Osteoblast (primary cell): ENCODE measurements around the gene NBAS. TPM values are rescaled to one million over a fixed set of nuclear protein-coding genes. Genes with fewer than 3 reads are reported as not detected.
"Not testable (repeated sequence)": the region's sequence is repeated elsewhere in the genome, so short reads cannot be mapped to it uniquely, and the experiment has no call there.

Experiments used
- DNase-seq: peaks from one replicate; pipeline ENCODE4 v3.0.0; 2011; ENCODE audit warnings: low spot score, mixed read lengths; ENCODE audit not compliant: insufficient read length; ENCODE audit errors: missing footprints
- H2AFZ ChIP-seq: 2 replicates; pipeline ENCODE4 v1.6.0; 2011; ENCODE audit warnings: mild to moderate bottlenecking, low read length
- H3K27ac ChIP-seq: 2 replicates; pipeline ENCODE4 v1.5.1; 2011; ENCODE audit warnings: mild to moderate bottlenecking, low read depth, low read length, moderate library complexity
- H3K27me3 ChIP-seq: 2 replicates; pipeline ENCODE4 v1.6.0; 2012; ENCODE audit warnings: mild to moderate bottlenecking, control low read depth, inconsistent platforms, low read length, moderate library complexity; ENCODE audit not compliant: insufficient read depth
- H3K36me3 ChIP-seq: 2 replicates; pipeline ENCODE4 v1.5.1; 2011; ENCODE audit warnings: mild to moderate bottlenecking, low read length, control low read depth, moderate library complexity; ENCODE audit not compliant: insufficient read depth
- H3K4me1 ChIP-seq: 2 replicates; pipeline ENCODE4 v1.5.1; 2011; ENCODE audit warnings: mild to moderate bottlenecking, low read length, control low read depth, moderate library complexity; ENCODE audit not compliant: insufficient read depth
- H3K4me2 ChIP-seq: 2 replicates; pipeline ENCODE4 v1.6.0; 2011; ENCODE audit warnings: mild to moderate bottlenecking, low read length; ENCODE audit not compliant: insufficient read depth
- H3K4me3 ChIP-seq: fragments of 200-600 bp; sonication (generic); 3 replicates; pipeline ENCODE4 v1.5.1; 2012; ENCODE audit warnings: mild to moderate bottlenecking, low read length, inconsistent platforms; ENCODE audit not compliant: insufficient read depth
- H3K79me2 ChIP-seq: 2 replicates; pipeline ENCODE4 v1.6.0; 2012; ENCODE audit warnings: mild to moderate bottlenecking, low read length, control low read depth, inconsistent platforms; ENCODE audit not compliant: insufficient read depth
- H3K9me3 ChIP-seq: 2 replicates; pipeline ENCODE4 v1.5.1; 2011; ENCODE audit warnings: low read depth, low read length, control low read depth
- H4K20me1 ChIP-seq: 2 replicates; pipeline ENCODE4 v1.6.0; 2012; ENCODE audit warnings: mild to moderate bottlenecking, low read length, control low read depth; ENCODE audit not compliant: insufficient read depth
- total RNA-seq: library from RNA; depleted of rRNA; stranded (reverse); fragments of >200 nt; gene quantifications from 2 replicates; pipeline ENCODE4 v1.2.3, GENCODE V29; 2012
- TF ChIP-seq, protein P1 (sequence below): IDR thresholded peaks from 2 replicates; pipeline ENCODE4 v1.5.1; 2011; ENCODE audit warnings: mild to moderate bottlenecking, low read depth, low read length, moderate library complexity; ENCODE audit errors: extremely low read depth

Gene NBAS
- total RNA-seq, 1 donor, result 98.1 TPM

DNA sequence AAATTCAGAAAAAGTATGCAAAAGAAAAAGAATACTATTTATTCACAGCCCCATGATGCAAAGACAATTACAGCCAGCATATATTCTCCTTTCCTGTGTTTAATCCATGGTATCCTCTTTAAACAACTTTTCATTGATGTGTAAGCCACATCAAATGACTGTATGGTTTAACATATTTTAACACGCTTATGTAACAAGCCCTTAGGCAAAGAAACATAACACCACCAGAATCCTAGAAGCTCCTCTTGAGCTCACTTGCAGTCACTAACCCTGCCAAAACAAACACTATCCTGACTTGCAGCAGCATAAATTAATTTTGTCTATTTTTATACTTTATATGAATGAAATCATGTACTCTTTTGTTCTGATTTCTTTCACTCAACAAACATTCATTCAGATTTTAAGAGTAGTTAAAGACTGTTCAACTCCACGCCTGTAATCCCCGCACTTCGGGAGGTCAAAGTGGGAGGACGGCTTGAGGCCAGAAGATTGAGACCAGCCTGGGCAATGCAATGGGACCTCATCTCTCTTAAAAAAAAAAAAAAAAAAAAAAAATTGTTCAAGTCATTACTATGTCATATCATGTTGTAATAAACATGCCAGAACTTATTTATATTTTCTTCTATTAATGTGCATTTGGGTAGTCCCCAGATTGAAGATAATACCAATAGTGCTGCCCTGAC lies 226.3 kb downstream of the NBAS start:
- Histone ChIP-seq H3K4me1 (peaks cover 5% of the 10 kb centered on the region), H3K9me3 (no peaks in the 10 kb centered on the region), H3K4me2 (no peak overlapping the region), H4K20me1 (no peaks in the 10 kb centered on the region), H2AFZ (no peak overlapping the region), H3K36me3 (peaks cover 4% of the 10 kb centered on the region), H3K27ac (no peak overlapping the region), H3K79me2 (no peaks in the 10 kb centered on the region), H3K4me3 (no peak overlapping the region), H3K27me3 (no peaks in the 10 kb centered on the region)
- TF ChIP-seq, protein P1, sequence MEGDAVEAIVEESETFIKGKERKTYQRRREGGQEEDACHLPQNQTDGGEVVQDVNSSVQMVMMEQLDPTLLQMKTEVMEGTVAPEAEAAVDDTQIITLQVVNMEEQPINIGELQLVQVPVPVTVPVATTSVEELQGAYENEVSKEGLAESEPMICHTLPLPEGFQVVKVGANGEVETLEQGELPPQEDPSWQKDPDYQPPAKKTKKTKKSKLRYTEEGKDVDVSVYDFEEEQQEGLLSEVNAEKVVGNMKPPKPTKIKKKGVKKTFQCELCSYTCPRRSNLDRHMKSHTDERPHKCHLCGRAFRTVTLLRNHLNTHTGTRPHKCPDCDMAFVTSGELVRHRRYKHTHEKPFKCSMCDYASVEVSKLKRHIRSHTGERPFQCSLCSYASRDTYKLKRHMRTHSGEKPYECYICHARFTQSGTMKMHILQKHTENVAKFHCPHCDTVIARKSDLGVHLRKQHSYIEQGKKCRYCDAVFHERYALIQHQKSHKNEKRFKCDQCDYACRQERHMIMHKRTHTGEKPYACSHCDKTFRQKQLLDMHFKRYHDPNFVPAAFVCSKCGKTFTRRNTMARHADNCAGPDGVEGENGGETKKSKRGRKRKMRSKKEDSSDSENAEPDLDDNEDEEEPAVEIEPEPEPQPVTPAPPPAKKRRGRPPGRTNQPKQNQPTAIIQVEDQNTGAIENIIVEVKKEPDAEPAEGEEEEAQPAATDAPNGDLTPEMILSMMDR, result no peak
- peak; percentile 13 for DNase-seq

DNA sequence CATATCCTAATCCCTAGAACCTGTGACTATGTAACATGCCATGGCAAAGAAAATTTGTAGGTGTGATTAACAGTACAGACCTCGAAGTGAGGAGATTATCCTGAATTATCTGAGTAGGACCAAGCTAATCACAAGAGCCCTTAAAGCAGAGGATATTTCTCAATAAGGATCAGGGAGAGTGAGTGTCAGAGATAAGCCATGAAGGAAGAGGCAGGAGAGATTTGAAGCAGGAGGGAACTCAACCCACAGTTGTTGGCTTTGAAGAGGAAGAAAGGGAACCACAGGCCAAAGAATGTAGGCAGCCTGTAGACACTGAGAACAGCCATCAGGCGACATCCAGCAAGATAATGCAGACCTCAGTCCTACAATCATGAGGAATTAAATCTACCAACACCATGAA lies 229.3 kb downstream of the NBAS start:
- H3K4me1 ChIP-seq, result peaks cover 5% of the 10 kb centered on the region
- H3K9me3 ChIP-seq, result no peaks in the 10 kb centered on the region
- DNase-seq, result no peak
- H3K4me3 ChIP-seq, result no peak overlapping the region
- H4K20me1 ChIP-seq, result no peaks in the 10 kb centered on the region
- H3K27ac ChIP-seq, result no peak overlapping the region
- H3K27me3 ChIP-seq, result no peaks in the 10 kb centered on the region
- H2AFZ ChIP-seq, result no peak overlapping the region
- H3K36me3 ChIP-seq, result peaks cover 14% of the 10 kb centered on the region
- TF ChIP-seq, protein P1, result no peak
- H3K4me2 ChIP-seq, result no peak overlapping the region
- H3K79me2 ChIP-seq, result no peaks in the 10 kb centered on the region

DNA sequence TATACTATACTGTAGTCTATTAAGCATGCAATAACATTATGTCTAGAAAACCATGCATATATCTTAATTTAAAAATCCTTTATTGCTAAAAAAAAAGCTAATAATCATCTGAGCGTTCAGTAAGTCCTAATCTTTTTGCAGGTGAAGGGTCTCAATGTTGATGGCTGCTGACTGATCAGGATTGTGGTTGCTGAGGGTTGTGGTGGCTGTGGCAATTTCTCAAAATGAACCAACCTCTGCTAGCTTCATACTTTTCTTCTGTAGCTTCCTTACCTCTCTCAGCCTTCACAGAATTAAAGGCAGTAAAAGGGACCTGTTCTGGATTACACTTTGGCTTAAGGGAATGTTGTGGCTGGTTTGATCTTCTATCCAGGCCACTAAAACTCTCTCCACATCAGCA lies 235.8 kb downstream of the NBAS start:
- Histone ChIP-seq H3K4me3 (no peak overlapping the region), H2AFZ (no peak overlapping the region), H3K27me3 (no peaks in the 10 kb centered on the region), H4K20me1 (no peaks in the 10 kb centered on the region), H3K36me3 (peaks cover 16% of the 10 kb centered on the region), H3K9me3 (no peaks in the 10 kb centered on the region), H3K4me2 (no peak overlapping the region), H3K27ac (no peak overlapping the region), H3K79me2 (no peaks in the 10 kb centered on the region), H3K4me1 (no peaks in the 10 kb centered on the region)
- no peak for DNase-seq
- TF ChIP-seq, protein P1, result no peak

DNA sequence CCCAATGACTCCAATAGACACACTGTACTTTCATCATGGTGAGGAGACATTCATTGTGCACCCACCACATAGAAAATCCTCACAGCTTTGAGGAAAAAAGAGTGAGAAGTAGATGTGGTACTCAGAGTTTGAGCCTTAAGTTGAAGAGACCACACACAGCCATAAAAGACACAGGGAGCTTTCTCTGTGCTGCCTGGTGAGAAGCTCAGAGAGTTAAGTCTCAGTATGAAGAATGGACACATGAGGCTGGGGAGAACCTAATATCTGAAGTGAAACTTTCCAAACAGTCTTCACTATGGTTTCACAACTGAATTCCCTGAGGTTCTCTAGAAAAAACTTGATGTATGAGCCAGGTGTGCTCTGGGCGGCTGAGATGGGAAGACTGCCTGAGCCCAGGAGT lies 237.9 kb downstream of the NBAS start:
- TF ChIP-seq, protein P1, result no peak
- peaks cover 5% of the 10 kb centered on the region for H3K36me3 ChIP-seq
- no peaks in the 10 kb centered on the region for H3K79me2 ChIP-seq
- H4K20me1 ChIP-seq, result no peaks in the 10 kb centered on the region
- H3K27ac ChIP-seq, result no peak overlapping the region
- no peaks in the 10 kb centered on the region for H3K4me1 ChIP-seq
- DNase-seq, result no peak
- H3K4me2 ChIP-seq, result no peak overlapping the region
- no peak overlapping the region for H3K4me3 ChIP-seq
- H2AFZ ChIP-seq, result no peak overlapping the region
- H3K27me3 ChIP-seq, result no peaks in the 10 kb centered on the region
- H3K9me3 ChIP-seq, result no peaks in the 10 kb centered on the region

DNA sequence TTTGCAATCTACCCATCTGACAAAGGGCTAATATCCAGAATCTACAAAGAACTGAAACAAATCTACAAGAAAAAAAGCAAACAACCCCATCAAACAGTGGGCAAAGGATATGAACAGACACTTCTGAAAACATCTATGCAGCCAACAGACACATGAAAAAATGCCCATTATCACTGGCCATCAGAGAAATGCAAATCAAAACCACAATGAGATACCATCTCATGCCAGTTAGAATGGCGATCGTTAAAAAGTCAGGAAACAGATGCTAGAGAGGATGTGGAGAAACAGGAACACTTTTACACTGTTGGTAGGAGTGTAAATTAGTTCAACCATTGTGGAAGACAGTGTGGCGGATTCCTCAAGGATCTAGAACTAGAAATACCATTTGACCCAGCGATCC lies 239.7 kb downstream of the NBAS start:
- not testable (repeated sequence) for H3K27ac ChIP-seq, H3K9me3 ChIP-seq, H4K20me1 ChIP-seq, DNase-seq, H3K4me1 ChIP-seq, H3K4me3 ChIP-seq, H3K27me3 ChIP-seq, H3K36me3 ChIP-seq, H3K79me2 ChIP-seq, H3K4me2 ChIP-seq, H2AFZ ChIP-seq
